ENCODE data around the gene UST. TPM values are rescaled to one million over a fixed set of nuclear protein-coding genes. Genes with fewer than 3 reads are reported as not detected.

UST gene
- total RNA-seq, 1 experiment from 2014 or later, result 32.1 TPM

- CTCF ChIA-PET, result interaction anchor here (0.5 to 1.2 kb wide), 4 partner anchors 14 to 347 kb away, joined by 3 to 7 read pairs (median 3); no protein-coding TSS in a partner anchor
- POLR2A ChIA-PET, result no interaction called here
- H3K27ac Mint-ChIP-seq, result peak overlapping the region; percentile 87
These were observed 177.6 kb downstream of the UST start for GRCh38 chr6:148924226-148925012.

GRCh38 chr6:148925701-148926100 lies 178.9 kb downstream of the UST start:
- Mint-ChIP-seq H3K4me3 (no peak overlapping the region), H3K36me3 (peaks cover 6% of the 10 kb centered on the region), H3K27ac (0 out of 2 replicates have a peak overlapping the region, but pooled peaks have one; percentile 49), H3K9me3 (no peaks in the 10 kb centered on the region), H3K4me1 (peaks cover 48% of the 10 kb centered on the region), H3K27me3 (ENCODE audit: low read depth) (no peaks in the 10 kb centered on the region)
- ATAC-seq (no peak), DNase-seq (ENCODE audit: low spot score) (no peak)
- POLR2A ChIA-PET, result no interaction called here
- CTCF ChIA-PET, result no interaction called here
- TF ChIP-seq AR (CRISPR knock-in tag; IDR thresholded peaks at IDR 0.05), result no peak
- no peak for TF ChIP-seq AFF4 (CRISPR knock-in tag; IDR thresholded peaks at IDR 0.05; ENCODE audit: borderline replicate concordance)
- no peak for TF ChIP-seq JAZF1 (CRISPR knock-in tag; IDR thresholded peaks at IDR 0.05)
- TF ChIP-seq NFYB (CRISPR knock-in tag; conservative IDR thresholded peaks at IDR 0.05; ENCODE audit: low read depth), result no peak
- no peak for TF ChIP-seq E2F1 (CRISPR knock-in tag; IDR thresholded peaks at IDR 0.05)
- no peak for TF ChIP-seq USF1 (CRISPR knock-in tag; IDR thresholded peaks at IDR 0.05)
- no peak for TF ChIP-seq CTCF (IDR thresholded peaks at IDR 0.05)
- no peak for TF ChIP-seq ERG (CRISPR knock-in tag; IDR thresholded peaks at IDR 0.05)
- no peak for TF ChIP-seq TCF7 (CRISPR knock-in tag; IDR thresholded peaks at IDR 0.05; ENCODE audit: low read depth)
- no peak for TF ChIP-seq NR3C1 (CRISPR knock-in tag; conservative IDR thresholded peaks at IDR 0.05; ENCODE audit: low read depth)
- TF ChIP-seq IRF1 (CRISPR knock-in tag; IDR thresholded peaks at IDR 0.05), result no peak
- TF ChIP-seq ATF6 (CRISPR knock-in tag; IDR thresholded peaks at IDR 0.05), result no peak
- no peak for TF ChIP-seq ZNF263 (CRISPR knock-in tag; IDR thresholded peaks at IDR 0.05; ENCODE audit: low read depth)
- no peak for TF ChIP-seq ZNF317 (CRISPR knock-in tag; IDR thresholded peaks at IDR 0.05; ENCODE audit: borderline replicate concordance, low read depth)
- no peak for TF ChIP-seq EMX1 (CRISPR knock-in tag; IDR thresholded peaks at IDR 0.05)
- no peak for TF ChIP-seq FOXJ3 (CRISPR knock-in tag; IDR thresholded peaks at IDR 0.05; ENCODE audit: borderline replicate concordance)
- no peak for TF ChIP-seq TP53 (CRISPR knock-in tag; IDR thresholded peaks at IDR 0.05)

More at GRCh38 chr6:148924226-148925012, 177.6 kb downstream of the UST start:
- Mint-ChIP-seq H3K9me3 (no peaks in the 10 kb centered on the region), H3K27me3 (ENCODE audit: low read depth) (no peaks in the 10 kb centered on the region), H3K4me1 (peaks cover 52% of the 10 kb centered on the region), H3K4me3 (0 out of 2 replicates have a peak overlapping the region, but pooled peaks have one; percentile 0), H3K36me3 (peaks cover 15% of the 10 kb centered on the region)
- peak; percentile 82 for ATAC-seq
- TF ChIP-seq JUN (CRISPR knock-in tag; IDR thresholded peaks at IDR 0.05), result no peak
- 0 out of 2 replicates have a peak, but pooled peaks have one; percentile 60 for TF ChIP-seq ETV6 (CRISPR knock-in tag; IDR thresholded peaks at IDR 0.05)
- DNase-seq (ENCODE audit: low spot score), result no peak

All from WTC11 (cell line).